Mesenchymal stem cell (in vitro differentiated cells and primary cell): ENCODE results near the gene HIPK3.

Experiments used
- DNase-seq: peaks from one replicate; pipeline ENCODE4 v3.0.0-alpha.2; 2013
- H2AFZ ChIP-seq: one replicate; pipeline ENCODE4 v1.6.1; 2013; ENCODE audit warnings: low read depth, mild to moderate bottlenecking, control low read depth, inconsistent platforms, low read length, moderate library complexity
- H2AK5ac ChIP-seq: 2 replicates; pipeline ENCODE4 v1.6.1; 2013; ENCODE audit warnings: low read length, moderate library complexity, mild to moderate bottlenecking, inconsistent platforms; ENCODE audit not compliant: severe bottlenecking
- H2BK120ac ChIP-seq: one replicate; pipeline ENCODE4 v1.6.1; 2013; ENCODE audit warnings: low read depth, mild to moderate bottlenecking, inconsistent platforms, low read length, moderate library complexity
- H2BK12ac ChIP-seq, 2 experiments: one replicate each; pipeline ENCODE4 v1.6.1; 2013; ENCODE audit warnings: inconsistent platforms in 2 of 2, low read length in 2 of 2, mild to moderate bottlenecking in 2 of 2, moderate library complexity in 2 of 2, control low read depth in 1 of 2
- H2BK15ac ChIP-seq: one replicate; pipeline ENCODE4 v1.6.1; 2013; ENCODE audit warnings: mild to moderate bottlenecking, low read depth, inconsistent platforms; ENCODE audit not compliant: poor library complexity, severe bottlenecking
- H2BK5ac ChIP-seq: 2 replicates; pipeline ENCODE4 v1.6.1; 2013; ENCODE audit warnings: low read depth, mild to moderate bottlenecking, low read length, control low read depth, inconsistent platforms; ENCODE audit not compliant: poor library complexity, severe bottlenecking
- H3K14ac ChIP-seq, 2 experiments: one replicate each; pipeline ENCODE4 v1.6.1; 2013; ENCODE audit warnings: inconsistent platforms in 2 of 2, low read length in 2 of 2, control low read depth in 1 of 2, mild to moderate bottlenecking in 1 of 2, moderate library complexity in 1 of 2
- H3K18ac ChIP-seq, 2 experiments: one replicate each; pipeline ENCODE4 v1.6.1; 2013; ENCODE audit warnings: inconsistent platforms in 2 of 2, low read length in 2 of 2, control low read depth in 1 of 2, low read depth in 1 of 2, mild to moderate bottlenecking in 1 of 2
- H3K23ac ChIP-seq, 2 experiments: one replicate each; pipeline ENCODE4 v1.6.1; 2013; ENCODE audit warnings: inconsistent platforms in 2 of 2, low read length in 2 of 2, mild to moderate bottlenecking in 2 of 2, moderate library complexity in 2 of 2, control low read depth in 1 of 2
- H3K27ac ChIP-seq: 2 replicates; pipeline ENCODE4 v1.5.1; 2013; ENCODE audit warnings: mild to moderate bottlenecking, moderate library complexity, low read length, control low read depth, inconsistent platforms; ENCODE audit not compliant: poor library complexity, severe bottlenecking
- H3K27me3 ChIP-seq, 2 experiments: 2 replicates each; pipeline versions ENCODE4 v1.6.1 to v1.7.0; 2013; ENCODE audit warnings: low read length in 2 of 2, mild to moderate bottlenecking in 2 of 2, moderate library complexity in 2 of 2, control low read depth in 1 of 2, inconsistent platforms in 1 of 2; ENCODE audit not compliant: control insufficient read depth in 1 of 2, insufficient read depth in 1 of 2
- H3K36me3 ChIP-seq, 2 experiments: 2 replicates each; pipeline versions ENCODE4 v1.6.1 to v1.7.0; 2013; ENCODE audit warnings: low read length in 2 of 2, control low read depth in 1 of 2, inconsistent platforms in 1 of 2, low read depth in 1 of 2, mild to moderate bottlenecking in 1 of 2; ENCODE audit not compliant: insufficient read depth in 2 of 2, control insufficient read depth in 1 of 2
- H3K4ac ChIP-seq, 2 experiments: one replicate each; pipeline ENCODE4 v1.6.1; 2013; ENCODE audit warnings: inconsistent platforms in 2 of 2, low read length in 2 of 2, mild to moderate bottlenecking in 2 of 2, moderate library complexity in 2 of 2, control low read depth in 1 of 2, low read depth in 1 of 2
- H3K4me1 ChIP-seq: 2 replicates; pipeline ENCODE4 v1.6.1; 2013; ENCODE audit warnings: low read depth, low read length, control low read depth; ENCODE audit not compliant: control insufficient read depth, insufficient read depth
- H3K4me2 ChIP-seq: 2 replicates; pipeline ENCODE4 v1.6.1; 2013; ENCODE audit warnings: low read length, mild to moderate bottlenecking, inconsistent platforms; ENCODE audit not compliant: poor library complexity, severe bottlenecking
- H3K4me3 ChIP-seq, 2 experiments: 2 replicates each; pipeline versions ENCODE4 v1.5.1 to v1.7.0; 2013; ENCODE audit warnings: low read length in 2 of 2, mild to moderate bottlenecking in 2 of 2, control low read depth in 1 of 2, low read depth in 1 of 2; ENCODE audit not compliant: insufficient read depth in 1 of 2
- H3K79me1 ChIP-seq: replicated peaks from 2 replicates; pipeline ENCODE4 v1.6.1; 2013; ENCODE audit warnings: mild to moderate bottlenecking, control low read depth, low read length, inconsistent platforms; ENCODE audit not compliant: poor library complexity, severe bottlenecking
- H3K9ac ChIP-seq: 2 replicates; pipeline ENCODE4 v1.7.0; 2013; ENCODE audit warnings: mild to moderate bottlenecking, low read length, moderate library complexity
- H3K9me3 ChIP-seq: 2 replicates; pipeline ENCODE4 v1.7.0; 2013; ENCODE audit warnings: mild to moderate bottlenecking, low read length; ENCODE audit not compliant: control insufficient read depth
- H4K8ac ChIP-seq: one replicate; pipeline ENCODE4 v1.6.1; 2013; ENCODE audit warnings: inconsistent platforms, mild to moderate bottlenecking, low read length, moderate library complexity
- H4K91ac ChIP-seq: one replicate; pipeline ENCODE4 v1.6.1; 2013; ENCODE audit warnings: mild to moderate bottlenecking, low read length, inconsistent platforms
- WGBS: methylation state at CpG from one replicate; pipeline ENCODE4 v1.1.7; 2013; ENCODE audit warnings: mixed read lengths; 5-methylcytosine and 5-hydroxymethylcytosine counted together

Gene HIPK3

DNA sequence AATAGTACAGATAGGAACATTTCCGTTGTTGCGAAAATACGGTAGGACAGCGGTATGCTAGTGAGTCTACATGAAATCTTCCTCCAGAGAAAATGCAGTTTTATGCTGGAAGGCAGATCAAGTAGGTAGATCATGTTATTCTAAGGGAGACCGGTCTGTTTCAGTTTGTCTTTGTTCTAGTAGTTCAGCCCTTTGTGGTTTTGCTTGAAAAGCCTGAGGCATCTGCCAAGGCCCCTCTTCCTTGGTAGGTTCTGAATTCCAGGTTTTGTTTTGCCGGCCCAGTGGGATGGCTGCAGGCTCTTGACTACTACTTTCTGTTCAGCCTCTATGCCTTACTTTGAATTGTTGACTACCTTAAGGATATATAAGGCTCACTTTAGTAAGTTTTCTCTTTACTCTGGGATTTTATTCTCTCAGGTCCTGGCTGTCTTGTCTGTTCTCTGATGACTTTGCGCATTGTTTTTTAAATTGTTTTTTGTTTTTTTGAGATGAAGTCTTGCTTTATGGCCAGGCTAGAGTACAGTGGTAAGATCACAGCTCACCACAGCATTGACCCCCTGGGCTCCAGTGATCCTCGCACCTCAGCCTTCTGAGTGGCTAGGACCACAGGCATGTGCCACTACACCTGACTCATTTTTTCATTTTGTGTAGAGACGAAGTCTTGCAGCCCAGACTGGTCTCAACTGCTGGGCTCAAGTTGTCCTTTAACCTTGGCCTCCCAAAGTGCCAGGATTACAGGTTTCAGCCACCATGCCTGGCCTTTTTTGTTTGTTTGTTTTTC lies 53.7 kb downstream of the HIPK3 start:
- 95% methylated on average over 9 of the region's 9 CpGs for WGBS
- Histone ChIP-seq H3K23ac (no peak overlapping the region), H3K9me3 (no peaks in the 10 kb centered on the region), H3K79me1 (peaks cover 4% of the 10 kb centered on the region), H3K27me3 (no peaks in the 10 kb centered on the region), H2BK120ac (no peak overlapping the region), H3K36me3 (peaks cover 0 to 21% of the 10 kb centered on the region in 2 experiments), H4K8ac (no peak overlapping the region), H3K14ac (no peak overlapping the region), H3K4me3 (no peak overlapping the region), H3K18ac (no peak overlapping the region), H3K9ac (no peak overlapping the region), H4K91ac (no peak overlapping the region), H3K4ac (no peak overlapping the region), H2BK12ac (no peak overlapping the region), H3K27ac (peak overlapping the region; percentile 66), H2BK5ac (no peak overlapping the region), H2BK15ac (no peak overlapping the region), H3K4me2 (no peak overlapping the region), H2AK5ac (peak overlapping the region; percentile 57), H2AFZ (no peak overlapping the region), H3K4me1 (peaks cover 5% of the 10 kb centered on the region)
- DNase-seq, result peak; percentile 22

DNA sequence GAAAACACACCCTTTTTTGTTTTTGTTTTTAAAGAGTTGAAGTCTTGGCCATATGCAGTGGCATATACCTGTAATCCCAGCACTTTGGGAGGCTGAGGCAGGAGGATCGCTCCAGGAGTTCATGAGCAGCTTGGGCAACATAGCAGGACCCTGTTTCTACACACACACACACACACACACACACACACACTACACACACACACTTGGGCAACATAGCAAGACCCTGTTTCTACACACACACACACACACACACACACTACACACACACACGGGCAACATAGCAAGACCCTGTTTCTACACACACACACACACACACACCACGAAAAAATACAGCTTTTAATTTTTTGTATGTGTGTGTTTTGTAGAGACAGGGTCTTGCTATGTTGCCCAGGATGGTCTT lies 54.5 kb downstream of the HIPK3 start:
- H2BK12ac ChIP-seq, result no peak overlapping the region
- no peak overlapping the region for H4K8ac ChIP-seq
- no peak for DNase-seq

DNA sequence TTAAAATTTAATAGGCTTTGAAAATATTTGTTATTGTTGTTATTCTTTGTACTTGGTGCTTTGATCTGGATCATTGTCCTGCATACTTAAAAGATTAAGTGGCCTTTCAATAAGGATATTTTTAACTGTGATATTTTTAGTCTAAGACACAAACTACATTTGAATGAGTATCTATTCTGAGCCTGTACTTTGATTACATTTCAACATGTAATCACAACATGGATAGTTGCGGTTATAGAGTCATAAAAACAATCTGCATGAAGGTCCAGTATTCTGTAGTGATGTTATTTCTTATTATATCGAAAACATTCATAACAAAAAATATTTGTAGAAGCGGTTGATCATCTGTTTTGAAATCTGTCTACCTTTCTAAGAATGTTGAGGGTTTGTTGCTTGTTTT lies 58.6 kb downstream of the HIPK3 start:
- no peak overlapping the region for H3K4ac ChIP-seq
- WGBS, result 100% methylated on average over 1 of the region's 3 CpGs

More for the DNA sequence above, 54.5 kb downstream of the HIPK3 start:
- no peak overlapping the region for H3K23ac ChIP-seq
- H4K91ac ChIP-seq, result no peak overlapping the region
- H2AK5ac ChIP-seq, result no peak overlapping the region
- H2AFZ ChIP-seq, result no peak overlapping the region
- H3K36me3 ChIP-seq, result peaks cover 3 to 20% of the 10 kb centered on the region in 2 experiments
- no peak overlapping the region for H2BK5ac ChIP-seq
- H3K27ac ChIP-seq, result peak overlapping the region; percentile 66
- H3K27me3 ChIP-seq, result no peaks in the 10 kb centered on the region
- H3K14ac ChIP-seq, result no peak overlapping the region
- no peak overlapping the region for H3K18ac ChIP-seq
- no peak overlapping the region for H3K4me2 ChIP-seq
- H2BK120ac ChIP-seq, result no peak overlapping the region
- H3K9ac ChIP-seq, result no peak overlapping the region
- no peak overlapping the region for H3K4me3 ChIP-seq
- peaks cover 7% of the 10 kb centered on the region for H3K79me1 ChIP-seq
- 100% methylated on average over 1 of the region's 3 CpGs for WGBS
- H3K9me3 ChIP-seq, result no peaks in the 10 kb centered on the region
- no peak overlapping the region for H2BK15ac ChIP-seq
- peaks cover 8% of the 10 kb centered on the region for H3K4me1 ChIP-seq
- H3K4ac ChIP-seq, result no peak overlapping the region

DNA sequence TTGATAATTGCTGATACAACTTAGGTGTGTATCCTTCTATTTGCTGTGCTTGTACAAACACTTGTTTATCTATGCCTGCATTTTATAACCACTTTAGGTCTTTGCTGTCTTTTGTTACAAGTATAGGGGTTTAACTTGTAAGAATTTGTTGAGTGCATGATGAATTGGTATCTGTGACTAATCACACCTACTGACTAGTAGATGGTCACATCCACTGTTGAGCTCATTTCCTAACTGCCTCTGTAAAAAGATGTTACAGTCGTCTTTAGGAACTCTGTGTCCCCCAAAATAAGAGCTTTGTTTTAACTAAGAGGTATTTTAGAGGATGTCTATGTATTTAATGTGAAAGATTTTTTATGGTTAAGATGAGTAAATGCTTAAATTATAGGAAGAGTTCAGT lies 60.5 kb downstream of the HIPK3 start:
- Histone ChIP-seq H3K4me2 (no peak overlapping the region), H2BK12ac (no peak overlapping the region), H2BK120ac (no peak overlapping the region), H3K36me3 (peaks cover 3 to 9% of the 10 kb centered on the region in 2 experiments), H3K27ac (no peak overlapping the region), H4K8ac (no peak overlapping the region), H3K4me1 (peaks cover 3% of the 10 kb centered on the region), H3K18ac (no peak overlapping the region), H3K9ac (peak overlapping the region; percentile 32), H2BK5ac (no peak overlapping the region), H2AK5ac (no peak overlapping the region), H3K14ac (no peak overlapping the region), H2AFZ (no peak overlapping the region), H3K27me3 (no peaks in the 10 kb centered on the region), H3K4me3 (no peak overlapping the region), H4K91ac (no peak overlapping the region), H3K4ac (no peak overlapping the region), H3K79me1 (peaks cover 13% of the 10 kb centered on the region), H2BK15ac (no peak overlapping the region), H3K23ac (no peak overlapping the region), H3K9me3 (no peaks in the 10 kb centered on the region)
- DNase-seq, result no peak
- WGBS, result 0% methylated on average over 1 of the region's 1 CpG

More for the DNA sequence above, 58.6 kb downstream of the HIPK3 start:
- H3K23ac ChIP-seq, result no peak overlapping the region
- H3K18ac ChIP-seq, result no peak overlapping the region
- peaks cover 11% of the 10 kb centered on the region for H3K79me1 ChIP-seq
- no peak overlapping the region for H2BK5ac ChIP-seq
- no peak overlapping the region for H4K91ac ChIP-seq
- H3K27ac ChIP-seq, result no peak overlapping the region
- H3K9ac ChIP-seq, result no peak overlapping the region
- no peak for DNase-seq
- H3K27me3 ChIP-seq, result no peaks in the 10 kb centered on the region
- H3K36me3 ChIP-seq, result peaks cover 3 to 16% of the 10 kb centered on the region in 2 experiments
- no peak overlapping the region for H2BK15ac ChIP-seq
- H3K14ac ChIP-seq, result no peak overlapping the region
- peaks cover 8% of the 10 kb centered on the region for H3K4me1 ChIP-seq
- H2AK5ac ChIP-seq, result no peak overlapping the region
- H2BK120ac ChIP-seq, result no peak overlapping the region
- H4K8ac ChIP-seq, result no peak overlapping the region
- no peak overlapping the region for H2BK12ac ChIP-seq
- H3K4me2 ChIP-seq, result no peak overlapping the region
- no peak overlapping the region for H2AFZ ChIP-seq
- H3K4me3 ChIP-seq, result no peak overlapping the region
- no peaks in the 10 kb centered on the region for H3K9me3 ChIP-seq
